ENCODE measurements around the gene C16orf92. TPM values are rescaled to one million over a fixed set of nuclear protein-coding genes. Genes with fewer than 3 reads are reported as not detected.

Gene C16orf92
- total RNA-seq, 2 experiments from 2014 or later = not detected

DNA sequence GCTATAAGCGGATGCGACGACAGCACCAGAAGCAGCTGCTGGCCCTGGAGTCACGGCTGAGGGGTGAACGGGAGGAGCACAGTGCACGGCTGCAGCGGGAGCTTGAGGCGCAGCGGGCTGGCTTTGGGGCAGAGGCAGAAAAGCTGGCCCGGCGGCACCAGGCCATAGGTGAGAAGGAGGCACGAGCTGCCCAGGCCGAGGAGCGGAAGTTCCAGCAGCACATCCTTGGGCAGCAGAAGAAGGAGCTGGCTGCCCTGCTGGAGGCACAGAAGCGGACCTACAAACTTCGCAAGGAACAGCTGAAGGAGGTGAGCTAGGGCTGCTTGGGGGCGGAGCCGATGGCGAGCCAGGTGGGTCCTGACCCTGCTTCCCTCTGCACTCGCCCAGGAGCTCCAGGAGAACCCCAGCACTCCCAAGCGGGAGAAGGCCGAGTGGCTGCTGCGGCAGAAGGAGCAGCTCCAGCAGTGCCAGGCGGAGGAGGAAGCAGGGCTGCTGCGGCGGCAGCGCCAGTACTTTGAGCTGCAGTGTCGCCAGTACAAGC is 37.7 kb upstream of the C16orf92 start:
- Mint-ChIP-seq H3K4me1 (ENCODE audit: low read depth) (no peaks in the 10 kb centered on the region), H3K4me3 (no peak overlapping the region), H3K27me3 (no peaks in the 10 kb centered on the region), H3K36me3 (ENCODE audit: low read depth) (peaks cover 35% of the 10 kb centered on the region), H3K27ac (no peak overlapping the region), H3K9me3 (no peaks in the 10 kb centered on the region)
- DNase-seq (no peak), ATAC-seq (no peak)
- CTCF ChIA-PET = interaction anchor here (1.0 to 1.4 kb wide), 3 partner anchors 11 to 47 kb away, joined by 3 to 5 read pairs (median 4); no protein-coding TSS in a partner anchor
- intact Hi-C loops (cut with micrococcal nuclease) = no loop called here
- POLR2A ChIA-PET = interaction anchor here (0.7 to 3.0 kb wide), 4 partner anchors 10 to 58 kb away, joined by 3 to 17 read pairs (median 4); partner anchors contain the start of genes HIRIP3, INO80E and TMEM219
- TF ChIP-seq CTCF (IDR thresholded peaks at IDR 0.05) = no peak

GRCh38 chr16:29986231-29986630 is 36.8 kb upstream of the C16orf92 start:
- H3K36me3 Mint-ChIP-seq (ENCODE audit: low read depth) = peaks cover 34% of the 10 kb centered on the region
- H3K27ac Mint-ChIP-seq = no peak overlapping the region
- no peaks in the 10 kb centered on the region for H3K9me3 Mint-ChIP-seq
- no peak overlapping the region for H3K4me3 Mint-ChIP-seq
- ChIA-PET CTCF (interaction anchor here (1.0 to 1.4 kb wide), 3 partner anchors 12 to 46 kb away, joined by 3 to 5 read pairs (median 4); no protein-coding TSS in a partner anchor), POLR2A (interaction anchor here (0.8 to 3.0 kb wide), 2 partner anchors 10 to 59 kb away, joined by 3 to 17 read pairs; partner anchors contain the start of genes HIRIP3 and INO80E)
- no peak for TF ChIP-seq CTCF (IDR thresholded peaks at IDR 0.05)
- no peaks in the 10 kb centered on the region for H3K27me3 Mint-ChIP-seq
- ATAC-seq = no peak
- no peak for DNase-seq
- no peaks in the 10 kb centered on the region for H3K4me1 Mint-ChIP-seq (ENCODE audit: low read depth)
- intact Hi-C loops (cut with micrococcal nuclease) = no loop called here

DNA sequence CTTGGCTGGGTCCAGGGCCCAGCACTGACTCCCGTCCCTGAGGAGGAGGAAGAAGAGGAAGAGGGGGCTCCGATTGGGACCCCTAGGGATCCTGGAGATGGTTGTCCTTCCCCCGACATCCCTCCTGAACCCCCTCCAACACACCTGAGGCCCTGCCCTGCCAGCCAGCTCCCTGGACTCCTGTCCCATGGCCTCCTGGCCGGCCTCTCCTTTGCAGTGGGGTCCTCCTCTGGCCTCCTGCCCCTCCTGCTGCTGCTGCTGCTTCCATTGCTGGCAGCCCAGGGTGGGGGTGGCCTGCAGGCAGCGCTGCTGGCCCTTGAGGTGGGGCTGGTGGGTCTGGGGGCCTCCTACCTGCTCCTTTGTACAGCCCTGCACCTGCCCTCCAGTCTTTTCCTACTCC is 36.1 kb upstream of the C16orf92 start:
- ChIA-PET CTCF (interaction anchor here (1.9 kb wide), 1 partner anchor 68 kb away, joined by 5 read pairs; no protein-coding TSS in a partner anchor), POLR2A (interaction anchor here (1.5 to 3.0 kb wide), 2 partner anchors 9 to 13 kb away, joined by 4 to 17 read pairs; partner anchors contain the start of genes HIRIP3, INO80E and TAOK2)
- DNase-seq = no peak
- ATAC-seq = no peak
- TF ChIP-seq CTCF (IDR thresholded peaks at IDR 0.05) = no peak
- no peaks in the 10 kb centered on the region for H3K4me1 Mint-ChIP-seq (ENCODE audit: low read depth)
- H3K27me3 Mint-ChIP-seq = no peaks in the 10 kb centered on the region
- no peaks in the 10 kb centered on the region for H3K9me3 Mint-ChIP-seq
- peaks cover 33% of the 10 kb centered on the region for H3K36me3 Mint-ChIP-seq (ENCODE audit: low read depth)
- intact Hi-C loops (cut with micrococcal nuclease) = no loop called here
- H3K27ac Mint-ChIP-seq = no peak overlapping the region
- H3K4me3 Mint-ChIP-seq = no peak overlapping the region

DNA sequence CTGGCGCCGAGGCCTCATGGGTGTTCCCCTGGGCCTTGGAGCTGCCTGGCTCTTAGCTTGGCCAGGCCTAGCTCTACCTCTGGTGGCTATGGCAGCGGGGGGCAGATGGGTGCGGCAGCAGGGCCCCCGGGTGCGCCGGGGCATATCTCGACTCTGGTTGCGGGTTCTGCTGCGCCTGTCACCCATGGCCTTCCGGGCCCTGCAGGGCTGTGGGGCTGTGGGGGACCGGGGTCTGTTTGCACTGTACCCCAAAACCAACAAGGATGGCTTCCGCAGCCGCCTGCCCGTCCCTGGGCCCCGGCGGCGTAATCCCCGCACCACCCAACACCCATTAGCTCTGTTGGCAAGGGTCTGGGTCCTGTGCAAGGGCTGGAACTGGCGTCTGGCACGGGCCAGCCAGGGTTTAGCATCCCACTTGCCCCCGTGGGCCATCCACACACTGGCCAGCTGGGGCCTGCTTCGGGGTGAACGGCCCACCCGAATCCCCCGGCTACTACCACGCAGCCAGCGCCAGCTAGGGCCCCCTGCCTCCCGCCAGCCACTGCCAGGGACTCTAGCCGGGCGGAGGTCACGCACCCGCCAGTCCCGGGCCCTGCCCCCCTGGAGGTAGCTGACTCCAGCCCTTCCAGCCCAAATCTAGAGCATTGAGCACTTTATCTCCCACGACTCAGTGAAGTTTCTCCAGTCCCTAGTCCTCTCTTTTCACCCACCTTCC is 35.5 kb upstream of the C16orf92 start:
- CTCF ChIA-PET = interaction anchor here (1.3 to 1.9 kb wide), 2 partner anchors 15 to 68 kb away, joined by 3 to 5 read pairs; partner anchors contain the start of gene TAOK2
- H3K4me1 Mint-ChIP-seq (ENCODE audit: low read depth) = no peaks in the 10 kb centered on the region
- no peak overlapping the region for H3K27ac Mint-ChIP-seq
- intact Hi-C loops (cut with micrococcal nuclease) = no loop called here
- no peaks in the 10 kb centered on the region for H3K9me3 Mint-ChIP-seq
- POLR2A ChIA-PET = interaction anchor here (1.5 to 3.0 kb wide), 2 partner anchors 8 to 14 kb away, joined by 4 to 17 read pairs; partner anchors contain the start of genes HIRIP3, INO80E and TAOK2
- TF ChIP-seq CTCF (IDR thresholded peaks at IDR 0.05) = no peak
- H3K36me3 Mint-ChIP-seq (ENCODE audit: low read depth) = peaks cover 31% of the 10 kb centered on the region
- no peak overlapping the region for H3K4me3 Mint-ChIP-seq
- no peaks in the 10 kb centered on the region for H3K27me3 Mint-ChIP-seq
- no peak for DNase-seq
- no peak for ATAC-seq
